Measurements from ENCODE around the gene SH3PXD2A.
"Not testable (repeated sequence)": the region's sequence is repeated elsewhere in the genome, so short reads cannot be mapped to it uniquely, and the experiment has no call there.

SH3PXD2A gene

GRCh38 chr10:103645141-103646054 lies 210.0 kb downstream of the SH3PXD2A start:
- ATAC-seq (no peak), DNase-seq (no peak)

- DNase-seq: no peak
Observed at GRCh38 chr10:103643381-103643780, 212.0 kb downstream of the SH3PXD2A start.

GRCh38 chr10:103641326-103641725 lies 214.1 kb downstream of the SH3PXD2A start:
- ATAC-seq (no peak), DNase-seq (no peak)

More at GRCh38 chr10:103643381-103643780, 212.0 kb downstream of the SH3PXD2A start:
- no peak for ATAC-seq

- DNase-seq (no peak), ATAC-seq (no peak)
Observed at GRCh38 chr10:103640436-103641181, 214.8 kb downstream of the SH3PXD2A start.

GRCh38 chr10:103638948-103639347 lies 216.4 kb downstream of the SH3PXD2A start:
- DNase-seq: no peak
- no peak for ATAC-seq

- DNase-seq: no peak
- no peak for ATAC-seq
Observed at GRCh38 chr10:103637927-103638557, 217.3 kb downstream of the SH3PXD2A start.

GRCh38 chr10:103637011-103637410 lies 218.4 kb downstream of the SH3PXD2A start:
- DNase-seq (no peak), ATAC-seq (no peak)

GRCh38 chr10:103636492-103636891 lies 218.9 kb downstream of the SH3PXD2A start:
- DNase-seq (no peak), ATAC-seq (no peak)

GRCh38 chr10:103635580-103635979 lies 219.8 kb downstream of the SH3PXD2A start:
- DNase-seq (no peak), ATAC-seq (no peak)

- ATAC-seq (no peak), DNase-seq (no peak)
Observed at GRCh38 chr10:103633846-103634245, 221.5 kb downstream of the SH3PXD2A start.

- DNase-seq, ATAC-seq: not testable (repeated sequence)
Observed at GRCh38 chr10:103632871-103633270, 222.5 kb downstream of the SH3PXD2A start.

- DNase-seq (no peak), ATAC-seq (peak; percentile 15)
Observed at GRCh38 chr10:103632247-103632642, 223.1 kb downstream of the SH3PXD2A start.

- no peak for ATAC-seq
- DNase-seq: no peak
Observed at GRCh38 chr10:103630156-103630555, 225.2 kb downstream of the SH3PXD2A start.

GRCh38 chr10:103629581-103629980 lies 225.8 kb downstream of the SH3PXD2A start:
- ATAC-seq (no peak), DNase-seq (no peak)

GRCh38 chr10:103627893-103628292 lies 227.5 kb downstream of the SH3PXD2A start:
- no peak for ATAC-seq
- DNase-seq: no peak

- ATAC-seq: no peak
- DNase-seq: no peak
Observed at GRCh38 chr10:103627111-103627892, 228.1 kb downstream of the SH3PXD2A start.

GRCh38 chr10:103626178-103626577 lies 229.2 kb downstream of the SH3PXD2A start:
- no peak for DNase-seq
- no peak for ATAC-seq

GRCh38 chr10:103622935-103623574 lies 232.3 kb downstream of the SH3PXD2A start:
- ATAC-seq (no peak), DNase-seq (no peak)

- ATAC-seq (no peak), DNase-seq (no peak)
Observed at GRCh38 chr10:103622286-103622685, 233.1 kb downstream of the SH3PXD2A start.

GRCh38 chr10:103621783-103622125 lies 233.6 kb downstream of the SH3PXD2A start:
- ATAC-seq (no peak), DNase-seq (no peak)
